ENCODE results near the gene STK32B. TPM values are rescaled to one million over a fixed set of nuclear protein-coding genes. Genes with fewer than 3 reads are reported as not detected.

Gene STK32B
- total and polyA plus RNA-seq, 2 of the 4 experiments (the other 2 are of a cell fraction) = 5.5 to 6.3 TPM

- intact Hi-C loops (cut with micrococcal nuclease) = no loop called here
- no peak overlapping the region for H2AK9ac ChIP-seq (replicated peaks; ENCODE audit: low read depth, low read length, poor library complexity)
- no peak overlapping the region for H3K9ac ChIP-seq (ENCODE audit: low read depth, low read length)
- H3K4me1 ChIP-seq (ENCODE audit: control insufficient read depth, insufficient read depth, low read length) = peaks cover 4% of the 10 kb centered on the region
- H2BK5ac ChIP-seq (ENCODE audit: low read depth, low read length, poor library complexity, severe bottlenecking) = no peak overlapping the region
- H2BK120ac ChIP-seq (ENCODE audit: low read depth, low read length) = no peak overlapping the region
- dilution Hi-C loops (cut with HindIII; ENCODE audit: low sequenced_read_pairs, unreplicated experiment) = no loop called here
- no peak overlapping the region for H3K23ac ChIP-seq (ENCODE audit: low read depth, low read length)
- TF ChIP-seq RCOR1 (IDR thresholded peaks at IDR 0.05; ENCODE audit: insufficient replicate concordance, low read length) (no peak), BHLHE40 (IDR thresholded peaks at IDR 0.05; ENCODE audit: low read depth, low read length) (no peak), MAFK (IDR thresholded peaks at IDR 0.05; ENCODE audit: low read depth, low read length) (no peak), RAD21 (IDR thresholded peaks at IDR 0.05; ENCODE audit: low read length) (no peak), USF2 (IDR thresholded peaks at IDR 0.05; ENCODE audit: low read depth, low read length) (no peak), CTCF (conservative IDR thresholded peaks at IDR 0.05; ENCODE audit: low read depth, low read length) (no peak), MXI1 (IDR thresholded peaks at IDR 0.05; ENCODE audit: borderline replicate concordance, low read depth, low read length) (no peak), NFE2L2 (IDR thresholded peaks at IDR 0.05; ENCODE audit: low read depth, low read length) (no peak), RFX5 (IDR thresholded peaks at IDR 0.05; ENCODE audit: low read depth, low read length) (no peak), FOS (IDR thresholded peaks at IDR 0.05; ENCODE audit: low read depth, low read length) (no peak), POLR2A (IDR thresholded peaks at IDR 0.05; ENCODE audit: low read depth, low read length) (no peak), ELK1 (IDR thresholded peaks at IDR 0.05; ENCODE audit: borderline replicate concordance, low read depth, low read length) (no peak), SMC3 (IDR thresholded peaks at IDR 0.05; ENCODE audit: low read depth, low read length) (no peak), CEBPB (IDR thresholded peaks at IDR 0.05; ENCODE audit: low read depth, low read length) (no peak), CHD1 (IDR thresholded peaks at IDR 0.05; ENCODE audit: low read depth, low read length) (no peak), MAZ (IDR thresholded peaks at IDR 0.05; ENCODE audit: borderline replicate concordance, low read depth, low read length) (no peak)
- POLR2A ChIA-PET (ENCODE audit: unreplicated experiment) = no interaction called here
- no peak overlapping the region for H3K4ac ChIP-seq (ENCODE audit: low read depth, low read length)
- no peak overlapping the region for H4K91ac ChIP-seq (ENCODE audit: insufficient read depth, low read depth, low read length)
- no peak overlapping the region for H2BK15ac ChIP-seq (ENCODE audit: low read depth, low read length)
- no peak overlapping the region for H3K14ac ChIP-seq (replicated peaks; ENCODE audit: low read depth, low read length)
- no peak overlapping the region for H4K5ac ChIP-seq (ENCODE audit: low read depth, low read length)
- CTCF ChIA-PET = no interaction called here
- H3K18ac ChIP-seq (ENCODE audit: low read depth, low read length) = no peak overlapping the region
- no peak for ATAC-seq (ENCODE audit: low read depth)
- H3K4me3 ChIP-seq (ENCODE audit: insufficient read depth, low read depth, low read length) = no peak overlapping the region
- H3K9me1 ChIP-seq (ENCODE audit: insufficient read depth, low read length) = peaks cover 11% of the 10 kb centered on the region; the same call in 1 of the 2 replicates
- no peak overlapping the region for H4K8ac ChIP-seq (ENCODE audit: low read depth in 2 of 2, low read length in 2 of 2)
- H2BK20ac ChIP-seq (ENCODE audit: low read depth, low read length) = no peak overlapping the region
- WGBS, 2 experiments (ENCODE audit: extremely low coverage in 2 of 2, insufficient read length in 1 of 2) = no CpG with 5 or more reads among the region's 2 CpGs
- H3K4me2 ChIP-seq (ENCODE audit: low read depth, low read length) = no peak overlapping the region
- in situ Hi-C loops (cut with MboI; ENCODE audit: low sequenced_read_pairs) = no loop called here
- H3K9me3 ChIP-seq (ENCODE audit: control insufficient read depth, insufficient read depth, low read length) = no peaks in the 10 kb centered on the region
- no TSS peak for BruUV-seq (replicated peaks)
- DNase-seq = no peak
- no peak overlapping the region for H2AFZ ChIP-seq (replicated peaks; ENCODE audit: low read length, poor library complexity)
- H3K36me3 ChIP-seq (ENCODE audit: control insufficient read depth, insufficient read depth, low read length) = peaks cover 7% of the 10 kb centered on the region
- H3K56ac ChIP-seq (ENCODE audit: extremely low read depth, insufficient read depth, low read length) = no peak overlapping the region
- no peaks in the 10 kb centered on the region for H3K79me1 ChIP-seq (ENCODE audit: low read depth in 1 of 2, low read length in 2 of 2)
- H2AK5ac ChIP-seq (ENCODE audit: low read depth, low read length) = no peak overlapping the region
- no peak overlapping the region for H3K27ac ChIP-seq (ENCODE audit: insufficient read depth, low read length)
- no peaks in the 10 kb centered on the region for H4K20me1 ChIP-seq (ENCODE audit: insufficient read depth, low read length)
- H3K27me3 ChIP-seq (ENCODE audit: control insufficient read depth, insufficient read depth, low read length) = no peaks in the 10 kb centered on the region
Measured at GRCh38 chr4:5497489-5497888, 446.2 kb downstream of the STK32B start.
